Caco-2 (cell line): ENCODE results near the gene HOXB7. TPM values are rescaled to one million over a fixed set of nuclear protein-coding genes. Genes with fewer than 3 reads are reported as not detected.

Experiments used
- BruUV-seq: library from RNA; stranded (reverse); fragments of 400-500 nt; replicated peaks from 2 replicates; lab custom pipeline; 2021; lab: Mats Ljungman, UMichigan
- CTCF ChIA-PET: fragments of 300-600 bp; sonication (Branson Sonifier 250); formaldehyde crosslinking; loops from one replicate; lab custom pipeline; 2022; ENCODE audit warnings: antibody characterized with exemption; lab: Charles Lee
- POLR2A ChIA-PET: fragments of 300-600 bp; sonication (Branson Sonifier 250); formaldehyde crosslinking; loops from one replicate; lab custom pipeline; 2022; ENCODE audit warnings: antibody characterized with exemption; lab: Charles Lee
- DNase-seq, 2 experiments: peaks; one replicate each; pipeline versions ENCODE4 v3.0.0 to v3.0.0-alpha.2; 2020 to 2022
- H3K27me3 ChIP-seq: replicated peaks from 2 replicates; pipeline ENCODE4 v1.6.0; 2011; ENCODE audit warnings: low read length; ENCODE audit not compliant: control insufficient read depth, insufficient read depth
- H3K36me3 ChIP-seq: 2 replicates; pipeline ENCODE4 v1.5.1; 2011; ENCODE audit warnings: low read length; ENCODE audit not compliant: control insufficient read depth, insufficient read depth
- H3K4me1 ChIP-seq: fragments of 250-450 bp; sonication (Bioruptor Pico); 2 replicates; pipeline ENCODE4 v1.5.1; 2020; ENCODE audit warnings: mild to moderate bottlenecking
- H3K4me3 ChIP-seq: 2 replicates; pipeline ENCODE4 v1.5.1; 2011; ENCODE audit warnings: low read depth, mild to moderate bottlenecking, control low read depth, low read length
- H3K9me3 ChIP-seq: fragments of 250-450 bp; sonication (Bioruptor Pico); 2 replicates; pipeline ENCODE4 v1.5.1; 2020; ENCODE audit warnings: mild to moderate bottlenecking, moderate library complexity
- H3K27ac Mint-ChIP-seq: one replicate; pipeline ENCODE4 v1.8.0; 2022; ENCODE audit warnings: mixed read lengths; ENCODE audit not compliant: unreplicated experiment
- H3K27me3 Mint-ChIP-seq: one replicate; pipeline ENCODE4 v1.8.0; 2022; ENCODE audit warnings: mixed read lengths; ENCODE audit not compliant: insufficient read depth, unreplicated experiment
- H3K36me3 Mint-ChIP-seq: one replicate; pipeline ENCODE4 v1.8.0; 2022; ENCODE audit warnings: mild to moderate bottlenecking, mixed read lengths; ENCODE audit not compliant: insufficient read depth, unreplicated experiment
- H3K4me1 Mint-ChIP-seq: one replicate; pipeline ENCODE4 v1.8.0; 2022; ENCODE audit warnings: low read depth, mixed read lengths; ENCODE audit not compliant: unreplicated experiment
- H3K4me3 Mint-ChIP-seq: one replicate; pipeline ENCODE4 v1.8.0; 2022; ENCODE audit warnings: mild to moderate bottlenecking, moderate library complexity, mixed read lengths; ENCODE audit not compliant: unreplicated experiment
- H3K9me3 Mint-ChIP-seq: one replicate; pipeline ENCODE4 v1.8.0; 2022; ENCODE audit warnings: mixed read lengths; ENCODE audit not compliant: unreplicated experiment
- intact Hi-C: fragments of 100-400 bp; cut with micrococcal nuclease; formaldehyde crosslinking; loops from one replicate; pipeline ENCODE4 v1.10.0; 2022; ENCODE audit not compliant: unreplicated experiment
- total RNA-seq: library from RNA; stranded (reverse); gene quantifications from 2 replicates; pipeline ENCODE4 v1.2.3, GENCODE V29; 2022
- TF ChIP-seq, protein P1 (sequence below), 2 experiments: fragments of 200-600 bp in 1 of 2; IDR thresholded peaks; 1 replicate in 1 of 2; 2 replicates in 1 of 2; pipeline versions ENCODE4 v1.5.1 to v1.8.0; 2011 to 2022; ENCODE audit warnings: antibody characterized with exemption in 1 of 2, control low read depth in 1 of 2, inconsistent platforms in 1 of 2, low read depth in 1 of 2, low read length in 1 of 2, mild to moderate bottlenecking in 1 of 2, moderate library complexity in 1 of 2; ENCODE audit not compliant: insufficient read depth in 1 of 2, severe bottlenecking in 1 of 2, unreplicated experiment in 1 of 2

The HOXB7 gene
- total RNA-seq, 1 experiment from 2014 or later = 28.2 TPM

DNA sequence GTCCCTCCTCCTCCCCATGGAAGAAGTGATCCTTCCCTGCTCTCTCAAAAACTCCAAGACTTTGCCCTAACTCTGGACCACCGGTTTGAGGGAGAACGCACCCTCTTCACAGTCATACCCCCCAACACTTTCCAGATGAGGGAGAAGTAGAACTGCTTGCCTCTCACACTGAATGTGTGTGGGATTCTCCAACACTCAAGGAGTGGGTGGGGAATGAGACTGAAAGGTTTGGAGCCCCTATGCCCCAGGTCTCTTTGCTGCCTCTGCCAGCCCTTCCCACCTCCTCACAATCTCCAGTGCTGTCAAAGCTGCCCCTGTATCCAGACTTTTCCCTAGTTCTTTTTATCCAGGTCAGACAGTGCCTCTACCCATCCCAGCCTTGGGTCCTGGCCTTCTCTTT is 44.1 kb downstream of the HOXB7 start:
- Mint-ChIP-seq H3K4me3 (no peak overlapping the region), H3K27ac (no peak overlapping the region), H3K9me3 (no peaks in the 10 kb centered on the region), H3K36me3 (no peaks in the 10 kb centered on the region), H3K4me1 (no peaks in the 10 kb centered on the region), H3K27me3 (no peaks in the 10 kb centered on the region)
- ChIA-PET POLR2A (no interaction called here), CTCF (interaction anchor here (0.6 kb wide), 1 partner anchor 153 kb away, joined by 3 read pairs; no protein-coding TSS in a partner anchor)
- intact Hi-C loops = no loop called here
- no peak overlapping the region for H3K4me3 ChIP-seq
- no peaks in the 10 kb centered on the region for H3K9me3 ChIP-seq
- BruUV-seq = no TSS peak
- peaks cover 17% of the 10 kb centered on the region for H3K4me1 ChIP-seq
- TF ChIP-seq, protein P1, sequence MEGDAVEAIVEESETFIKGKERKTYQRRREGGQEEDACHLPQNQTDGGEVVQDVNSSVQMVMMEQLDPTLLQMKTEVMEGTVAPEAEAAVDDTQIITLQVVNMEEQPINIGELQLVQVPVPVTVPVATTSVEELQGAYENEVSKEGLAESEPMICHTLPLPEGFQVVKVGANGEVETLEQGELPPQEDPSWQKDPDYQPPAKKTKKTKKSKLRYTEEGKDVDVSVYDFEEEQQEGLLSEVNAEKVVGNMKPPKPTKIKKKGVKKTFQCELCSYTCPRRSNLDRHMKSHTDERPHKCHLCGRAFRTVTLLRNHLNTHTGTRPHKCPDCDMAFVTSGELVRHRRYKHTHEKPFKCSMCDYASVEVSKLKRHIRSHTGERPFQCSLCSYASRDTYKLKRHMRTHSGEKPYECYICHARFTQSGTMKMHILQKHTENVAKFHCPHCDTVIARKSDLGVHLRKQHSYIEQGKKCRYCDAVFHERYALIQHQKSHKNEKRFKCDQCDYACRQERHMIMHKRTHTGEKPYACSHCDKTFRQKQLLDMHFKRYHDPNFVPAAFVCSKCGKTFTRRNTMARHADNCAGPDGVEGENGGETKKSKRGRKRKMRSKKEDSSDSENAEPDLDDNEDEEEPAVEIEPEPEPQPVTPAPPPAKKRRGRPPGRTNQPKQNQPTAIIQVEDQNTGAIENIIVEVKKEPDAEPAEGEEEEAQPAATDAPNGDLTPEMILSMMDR (IDR thresholded peaks at IDR 0.05; ENCODE audit: insufficient read depth in 1 of 2, low read depth in 1 of 2, low read length in 1 of 2, severe bottlenecking in 1 of 2, unreplicated experiment in 1 of 2) = no peak
- H3K27me3 ChIP-seq = no peaks in the 10 kb centered on the region
- no peaks in the 10 kb centered on the region for H3K36me3 ChIP-seq
- no peak for DNase-seq

DNA sequence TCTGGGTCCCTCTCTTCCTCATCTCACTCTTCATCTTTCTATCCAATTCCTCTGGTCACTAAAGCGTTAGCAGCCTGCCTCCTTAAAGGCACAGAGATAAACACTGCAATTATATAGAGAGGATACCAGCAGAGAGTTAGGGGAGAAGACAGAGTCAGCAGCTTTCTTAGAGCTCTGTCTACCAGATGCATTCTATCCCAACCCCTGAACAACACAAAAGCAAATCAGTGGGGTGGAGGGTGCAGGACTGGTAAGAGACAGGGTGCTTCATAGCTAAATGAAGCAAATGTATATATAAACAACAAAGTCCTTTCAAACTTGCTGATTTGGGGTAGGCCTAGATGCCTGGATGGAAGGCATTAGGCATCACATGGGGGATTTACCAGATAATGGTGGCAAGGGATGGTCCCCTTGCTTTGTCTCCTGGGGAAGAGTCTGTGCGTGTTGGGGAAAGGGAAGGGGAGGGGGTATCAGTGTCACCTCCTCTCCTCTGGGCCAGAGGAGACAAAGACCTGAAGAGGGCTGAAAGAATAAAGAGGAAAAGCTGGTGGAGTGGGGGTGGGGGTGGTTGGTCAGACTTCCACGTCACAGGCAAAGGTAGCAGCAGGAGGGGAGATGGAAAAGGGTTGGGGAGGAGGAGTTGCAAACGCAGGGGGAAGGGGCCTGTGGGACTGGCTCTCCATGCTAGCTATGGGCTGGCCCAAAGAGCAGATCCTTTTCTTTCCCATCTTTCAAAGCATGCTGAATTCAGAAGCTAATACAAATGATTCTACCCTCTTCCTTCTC is 44.7 kb downstream of the HOXB7 start:
- DNase-seq = no peak
- Mint-ChIP-seq H3K9me3 (no peaks in the 10 kb centered on the region), H3K27ac (no peak overlapping the region), H3K4me1 (no peaks in the 10 kb centered on the region), H3K36me3 (no peaks in the 10 kb centered on the region), H3K27me3 (no peaks in the 10 kb centered on the region), H3K4me3 (no peak overlapping the region)
- no peaks in the 10 kb centered on the region for H3K27me3 ChIP-seq
- intact Hi-C loops = no loop called here
- H3K9me3 ChIP-seq = no peaks in the 10 kb centered on the region
- H3K4me3 ChIP-seq = no peak overlapping the region
- no TSS peak for BruUV-seq
- ChIA-PET CTCF (interaction anchor here (0.6 kb wide), 1 partner anchor 153 kb away, joined by 3 read pairs; no protein-coding TSS in a partner anchor), POLR2A (no interaction called here)
- TF ChIP-seq, protein P1 (IDR thresholded peaks at IDR 0.05; ENCODE audit: insufficient read depth in 1 of 2, low read depth in 1 of 2, low read length in 1 of 2, severe bottlenecking in 1 of 2, unreplicated experiment in 1 of 2) = no peak
- H3K36me3 ChIP-seq = no peaks in the 10 kb centered on the region
- H3K4me1 ChIP-seq = peaks cover 17% of the 10 kb centered on the region

DNA sequence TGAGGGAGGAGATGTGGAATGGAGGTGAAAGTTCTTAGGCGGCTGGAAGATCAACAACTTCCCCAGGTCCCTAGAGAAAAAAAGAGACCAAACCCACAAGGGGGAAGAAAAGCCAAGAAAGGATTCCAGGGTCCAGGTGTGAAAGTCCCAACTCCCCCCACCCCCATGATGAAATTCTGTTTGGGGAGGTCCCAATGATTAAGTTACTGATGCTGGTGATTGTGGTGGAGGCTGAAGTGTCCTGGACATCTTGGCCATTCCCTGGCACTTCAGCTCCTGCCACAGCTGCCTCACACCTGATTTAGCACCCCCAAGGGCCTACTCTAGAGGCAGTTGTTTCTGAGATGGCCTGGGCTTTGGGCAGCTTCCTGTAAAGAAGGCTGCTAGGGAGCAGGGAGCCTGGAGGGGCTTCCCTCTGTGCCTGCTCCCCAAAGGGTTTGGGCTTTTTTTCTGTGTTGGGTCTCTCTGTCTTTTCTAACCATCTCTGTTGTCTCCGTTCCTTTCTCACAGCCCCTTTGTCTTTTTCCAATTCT is 45.7 kb downstream of the HOXB7 start:
- CTCF ChIA-PET = interaction anchor here (1.0 kb wide), 2 partner anchors 9 to 61 kb away, joined by 3 to 5 read pairs; no protein-coding TSS in a partner anchor
- H3K9me3 ChIP-seq = no peaks in the 10 kb centered on the region
- Mint-ChIP-seq H3K9me3 (no peaks in the 10 kb centered on the region), H3K36me3 (no peaks in the 10 kb centered on the region), H3K4me3 (no peak overlapping the region), H3K27me3 (no peaks in the 10 kb centered on the region), H3K27ac (no peak overlapping the region), H3K4me1 (no peaks in the 10 kb centered on the region)
- no peak overlapping the region for H3K4me3 ChIP-seq
- BruUV-seq = no TSS peak
- no peak for DNase-seq
- no peaks in the 10 kb centered on the region for H3K36me3 ChIP-seq
- POLR2A ChIA-PET = no interaction called here
- intact Hi-C loops = no loop called here
- peaks cover 12% of the 10 kb centered on the region; the same call in 1 of the 2 replicates for H3K4me1 ChIP-seq
- TF ChIP-seq, protein P1 (IDR thresholded peaks at IDR 0.05; ENCODE audit: insufficient read depth in 1 of 2, low read depth in 1 of 2, low read length in 1 of 2, severe bottlenecking in 1 of 2, unreplicated experiment in 1 of 2) = no peak
- no peaks in the 10 kb centered on the region for H3K27me3 ChIP-seq
